GM21360 (cell line): Measurements from ENCODE around the gene MIA.
A peak's percentile ranks its signal among the peaks of the same experiment; 100 is the strongest.
"Not testable (repeated sequence)": the region's sequence is repeated elsewhere in the genome, so short reads cannot be mapped to it uniquely, and the experiment has no call there.

ENCODE experiments used
- ATAC-seq: cut with Tn5 transposase; IDR thresholded peaks from one replicate; pipeline ENCODE4 v1.9.1; 2021; ENCODE audit warnings: mild to moderate bottlenecking, moderate library complexity; ENCODE audit not compliant: unreplicated experiment

The MIA gene

GRCh38 chr19:40818480-40819399, 43.4 kb downstream of the MIA start:
- peak; percentile 49 for ATAC-seq

DNA sequence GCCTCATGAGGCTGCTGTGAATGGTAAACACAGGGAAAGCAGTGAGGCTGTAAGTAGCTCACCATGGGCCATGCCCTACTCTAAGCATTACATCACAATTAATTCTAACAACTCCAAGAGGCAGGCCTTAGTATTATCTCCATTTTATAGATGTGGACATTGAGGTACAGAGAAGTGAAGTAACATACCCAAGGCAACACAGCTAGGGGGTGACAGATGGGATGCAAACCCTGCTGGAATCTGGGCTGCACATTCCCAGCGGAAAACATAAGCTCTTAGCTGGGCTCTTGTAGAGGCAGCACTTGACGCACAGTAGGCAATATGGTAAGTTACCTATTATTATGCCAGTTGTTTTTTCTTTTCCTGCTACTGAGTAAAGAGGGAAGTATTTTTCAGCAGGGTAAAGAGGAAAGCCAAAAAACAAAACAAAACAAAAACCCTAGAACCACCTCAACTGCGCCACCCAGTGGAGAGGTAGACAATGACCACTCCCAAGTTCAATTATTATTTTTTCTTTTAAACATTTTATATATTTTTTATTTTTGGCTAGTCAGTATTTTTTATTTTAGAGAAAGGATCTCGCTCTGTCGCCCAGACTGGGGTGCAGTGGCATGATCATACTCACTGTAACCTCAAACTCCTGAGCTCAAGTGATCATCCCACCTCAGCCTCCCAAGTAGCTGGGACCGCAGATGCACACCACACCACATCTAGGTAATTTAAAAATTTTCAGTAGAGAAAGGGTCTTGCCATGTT, 44.3 kb downstream of the MIA start:
- not testable (repeated sequence) for ATAC-seq

DNA sequence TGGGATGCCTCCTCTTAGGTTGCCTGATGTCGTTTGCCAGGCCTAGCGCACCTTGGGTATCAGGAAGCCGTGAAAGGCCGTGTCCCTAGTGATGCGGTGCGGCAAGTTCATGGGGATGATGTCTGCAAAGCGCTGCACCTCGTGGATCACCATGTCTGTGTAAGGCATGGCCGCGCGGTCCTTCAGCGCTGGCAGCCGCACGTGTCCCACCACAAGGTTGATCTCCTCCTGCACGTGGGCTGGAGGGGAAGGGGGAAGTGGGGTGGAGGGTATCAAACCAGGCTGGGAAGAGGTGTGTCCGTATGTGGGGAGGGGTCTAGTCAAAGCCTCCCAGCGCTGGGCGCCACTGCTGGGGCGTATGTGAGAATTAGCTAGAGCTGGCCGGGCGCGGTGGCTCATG, 46.8 kb downstream of the MIA start:
- no peak for ATAC-seq

DNA sequence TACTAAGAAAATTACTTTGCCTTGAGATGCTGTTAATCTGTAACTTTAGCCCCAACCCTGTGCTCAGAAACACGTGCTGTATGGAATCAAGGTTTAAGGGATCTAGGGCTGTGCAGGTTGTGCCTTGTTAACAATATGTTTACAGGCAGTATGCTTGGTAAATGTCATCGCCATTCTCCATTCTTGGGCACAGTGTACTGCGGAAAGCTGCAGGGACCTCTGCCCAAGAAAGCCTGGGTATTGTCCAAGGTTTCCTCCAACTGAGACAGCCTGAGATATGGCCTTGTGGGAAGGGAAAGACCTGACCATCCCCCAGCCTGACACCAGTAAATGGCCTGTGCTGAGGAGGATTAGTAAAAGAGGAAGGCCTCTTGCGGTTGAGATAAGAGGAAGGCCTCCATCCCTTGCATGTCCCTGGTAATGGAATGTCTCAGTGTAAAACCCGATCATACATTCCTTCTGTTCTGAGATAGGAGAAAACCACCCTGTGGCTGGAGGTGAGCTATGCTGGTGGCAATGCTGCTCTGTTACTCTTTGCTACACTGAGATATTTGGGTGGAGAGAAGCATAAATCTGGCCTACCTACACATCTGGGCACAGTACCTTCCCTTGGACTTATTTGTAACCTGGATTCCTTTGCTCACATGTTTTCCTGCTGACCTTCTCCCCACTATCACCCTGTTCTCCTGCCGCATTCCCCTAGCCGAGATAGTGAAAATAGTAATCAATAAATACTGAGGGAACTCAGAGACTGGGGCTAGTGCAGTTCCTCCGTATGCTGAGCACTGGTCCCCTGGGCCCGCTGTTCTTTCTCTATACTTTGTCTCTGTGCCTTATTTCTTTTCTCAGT, 47.6 kb downstream of the MIA start:
- not testable (repeated sequence) for ATAC-seq

GRCh38 chr19:40824916-40825315, 49.6 kb downstream of the MIA start:
- not testable (repeated sequence) for ATAC-seq

DNA sequence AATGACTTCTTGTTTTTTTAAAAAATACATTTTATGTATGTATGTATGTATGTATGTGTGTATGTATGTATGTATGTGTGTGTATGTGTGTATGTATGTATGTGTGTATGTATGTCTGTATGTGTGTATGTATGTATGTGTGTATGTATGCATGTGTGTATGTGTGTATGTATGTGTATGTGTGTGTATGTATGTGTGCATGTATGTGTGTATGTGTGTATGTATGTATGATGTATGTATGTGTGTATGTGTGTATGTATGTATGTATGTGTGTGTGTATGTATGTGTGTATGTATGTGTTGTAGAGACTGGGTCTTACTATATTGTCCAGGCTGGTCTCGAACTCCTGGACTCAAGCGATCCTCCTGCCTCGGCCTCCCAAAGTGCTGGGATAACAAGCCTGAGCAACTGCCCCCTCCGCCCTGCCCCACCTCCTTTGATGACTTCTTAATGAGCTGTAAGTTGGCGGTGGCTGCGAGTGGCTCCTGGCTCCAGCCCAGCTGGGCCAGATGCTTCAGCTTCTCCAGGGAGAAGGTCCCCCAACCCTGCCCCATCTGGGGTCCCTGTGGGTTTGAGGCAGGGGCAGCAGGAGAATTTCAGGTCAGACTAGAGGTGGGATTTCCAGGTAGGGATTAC, 50.3 kb downstream of the MIA start:
- not testable (repeated sequence) for ATAC-seq

GRCh38 chr19:40826312-40826698, 51.0 kb downstream of the MIA start:
- ATAC-seq = not testable (repeated sequence)

GRCh38 chr19:40826699-40827385, 51.5 kb downstream of the MIA start:
- not testable (repeated sequence) for ATAC-seq
